ENCODE results near the gene TMEM150B. TPM values are rescaled to one million over a fixed set of nuclear protein-coding genes. Genes with fewer than 3 reads are reported as not detected.
"Not testable (repeated sequence)": the region's sequence is repeated elsewhere in the genome, so short reads cannot be mapped to it uniquely, and the experiment has no call there.

Gene TMEM150B
- total RNA-seq, 3 donors from 2014 or later: 31.6 to 62.1 (median 36.4) TPM

DNA sequence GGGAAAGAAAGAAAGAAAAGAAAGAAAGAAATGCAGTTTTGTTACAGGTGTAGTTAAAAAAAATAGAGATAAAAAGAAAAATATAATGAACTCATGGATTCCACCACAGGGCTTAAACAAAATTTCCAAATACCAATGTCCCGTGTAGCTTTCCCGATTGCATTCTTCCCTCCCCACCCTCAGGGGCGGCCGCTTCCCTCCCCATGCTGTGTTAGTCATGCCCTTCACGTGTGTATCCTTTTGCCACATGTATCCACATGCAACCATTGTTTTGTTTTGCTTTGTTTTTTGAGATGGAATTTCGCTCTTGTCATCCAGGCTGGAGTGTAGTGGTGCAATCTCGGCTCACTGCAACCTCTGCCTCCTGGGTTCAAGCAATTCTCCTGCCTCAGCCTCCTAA lies 11.0 kb upstream of the TMEM150B start:
- peaks cover 20% of the 10 kb centered on the region for H3K4me1 ChIP-seq (ENCODE audit: low read depth)
- ATAC-seq: no peak
- intact Hi-C loops (cut with DNase I, micrococcal nuclease): no loop called here

DNA sequence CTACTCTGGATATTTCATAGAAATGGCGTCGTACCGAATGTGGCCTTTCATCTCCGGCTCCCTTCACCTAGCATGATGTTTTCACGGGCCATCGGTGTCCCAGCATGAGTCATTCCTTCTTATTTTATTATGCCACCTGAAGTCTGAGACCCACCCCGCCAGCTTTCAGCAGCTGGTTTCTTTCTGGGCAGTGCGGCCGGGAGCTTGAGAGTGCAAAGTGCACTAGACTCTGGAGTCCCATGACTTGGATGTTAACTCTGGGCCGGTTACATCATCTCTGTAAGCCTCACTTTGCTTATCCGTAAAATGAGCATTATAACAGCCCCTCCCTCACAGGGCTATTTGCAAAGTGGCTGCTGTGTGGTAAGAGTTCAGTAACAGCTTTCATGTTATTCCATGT lies 8.7 kb upstream of the TMEM150B start:
- TF ChIP-seq, protein P1, sequence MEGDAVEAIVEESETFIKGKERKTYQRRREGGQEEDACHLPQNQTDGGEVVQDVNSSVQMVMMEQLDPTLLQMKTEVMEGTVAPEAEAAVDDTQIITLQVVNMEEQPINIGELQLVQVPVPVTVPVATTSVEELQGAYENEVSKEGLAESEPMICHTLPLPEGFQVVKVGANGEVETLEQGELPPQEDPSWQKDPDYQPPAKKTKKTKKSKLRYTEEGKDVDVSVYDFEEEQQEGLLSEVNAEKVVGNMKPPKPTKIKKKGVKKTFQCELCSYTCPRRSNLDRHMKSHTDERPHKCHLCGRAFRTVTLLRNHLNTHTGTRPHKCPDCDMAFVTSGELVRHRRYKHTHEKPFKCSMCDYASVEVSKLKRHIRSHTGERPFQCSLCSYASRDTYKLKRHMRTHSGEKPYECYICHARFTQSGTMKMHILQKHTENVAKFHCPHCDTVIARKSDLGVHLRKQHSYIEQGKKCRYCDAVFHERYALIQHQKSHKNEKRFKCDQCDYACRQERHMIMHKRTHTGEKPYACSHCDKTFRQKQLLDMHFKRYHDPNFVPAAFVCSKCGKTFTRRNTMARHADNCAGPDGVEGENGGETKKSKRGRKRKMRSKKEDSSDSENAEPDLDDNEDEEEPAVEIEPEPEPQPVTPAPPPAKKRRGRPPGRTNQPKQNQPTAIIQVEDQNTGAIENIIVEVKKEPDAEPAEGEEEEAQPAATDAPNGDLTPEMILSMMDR (IDR thresholded peaks at IDR 0.05): no peak
- ATAC-seq (peak; percentile 93), DNase-seq (peak; percentile 82 to 89 (median 85))
- no peaks in the 10 kb centered on the region for H3K36me3 ChIP-seq (ENCODE audit: low read depth)
- peaks cover 12% of the 10 kb centered on the region for H3K4me1 ChIP-seq (ENCODE audit: low read depth)
- H3K9me3 ChIP-seq: no peaks in the 10 kb centered on the region
- no peak overlapping the region for H3K4me3 ChIP-seq
- intact Hi-C loops (cut with DNase I, micrococcal nuclease): no loop called here

More for the DNA sequence above, 11.0 kb upstream of the TMEM150B start:
- Histone ChIP-seq H3K36me3 (ENCODE audit: low read depth) (peaks cover 7% of the 10 kb centered on the region), H3K4me3 (no peak overlapping the region), H3K9me3 (no peaks in the 10 kb centered on the region)
- DNase-seq: no peak
- TF ChIP-seq, protein P1 (IDR thresholded peaks at IDR 0.05): no peak

DNA sequence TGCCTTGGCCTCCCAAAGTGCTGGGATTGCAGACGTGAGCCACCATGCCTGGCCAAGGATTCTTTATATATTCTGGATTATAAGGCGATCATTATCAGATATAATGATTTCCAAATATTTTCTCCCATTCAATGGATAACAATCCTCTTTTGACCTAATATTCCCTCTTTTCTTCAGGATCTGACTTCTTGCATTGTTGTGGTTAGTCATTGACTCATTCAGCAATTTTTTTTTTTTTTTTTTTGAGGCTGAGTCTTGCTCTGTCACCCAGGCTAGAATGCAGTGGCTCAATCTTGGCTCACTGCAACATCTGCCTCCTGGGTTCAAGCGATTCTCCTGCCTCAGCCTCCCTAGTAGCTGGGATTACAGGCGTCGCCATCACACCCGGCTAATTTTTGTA lies 4.7 kb upstream of the TMEM150B start:
- H3K4me1 ChIP-seq (ENCODE audit: low read depth); H3K4me3 ChIP-seq; ATAC-seq; H3K9me3 ChIP-seq; H3K36me3 ChIP-seq (ENCODE audit: low read depth); intact Hi-C loops (cut with DNase I, micrococcal nuclease); DNase-seq: not testable (repeated sequence)

DNA sequence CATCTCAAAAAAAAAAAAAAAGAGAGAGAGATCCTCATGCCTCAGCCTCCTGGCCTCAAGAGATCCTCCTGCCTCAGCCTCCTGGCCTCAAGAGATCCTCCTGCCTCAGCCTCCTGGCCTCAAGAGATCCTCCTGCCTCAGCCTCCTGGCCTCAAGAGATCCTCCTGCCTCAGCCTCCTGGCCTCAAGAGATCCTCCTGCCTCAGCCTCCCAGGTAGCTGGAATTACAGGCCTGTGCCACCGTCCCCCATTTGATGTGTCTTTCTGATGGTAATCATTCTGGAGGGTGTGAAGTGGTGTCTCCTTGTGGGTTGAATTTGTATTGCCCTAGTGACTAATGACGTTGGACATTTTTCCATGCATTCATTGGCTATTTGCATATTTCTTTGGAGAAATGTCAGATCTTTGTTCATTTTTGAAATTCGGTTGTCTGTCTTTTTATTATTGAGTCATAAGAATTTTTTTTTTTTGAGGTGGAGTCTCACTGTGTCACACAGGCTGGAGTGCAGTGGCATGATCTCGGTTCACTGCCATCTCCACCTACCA lies 3.7 kb upstream of the TMEM150B start:
- intact Hi-C loops (cut with DNase I, micrococcal nuclease); H3K9me3 ChIP-seq; H3K36me3 ChIP-seq (ENCODE audit: low read depth); H3K4me1 ChIP-seq (ENCODE audit: low read depth); DNase-seq; H3K4me3 ChIP-seq; ATAC-seq: not testable (repeated sequence)

GRCh38 chr19:55324662-55325061 lies 479 bp downstream of the TMEM150B start:
- Histone ChIP-seq H3K4me3 (no peak overlapping the region), H3K4me1 (ENCODE audit: low read depth) (peaks cover 9% of the 10 kb centered on the region), H3K9me3 (no peaks in the 10 kb centered on the region), H3K36me3 (ENCODE audit: low read depth) (no peaks in the 10 kb centered on the region)
- DNase-seq (no peak), ATAC-seq (no peak)
- TF ChIP-seq, protein P1 (IDR thresholded peaks at IDR 0.05): no peak
- intact Hi-C loops (cut with DNase I, micrococcal nuclease): no loop called here

GRCh38 chr19:55322204-55322885 lies 2.8 kb downstream of the TMEM150B start:
- DNase-seq (peak; percentile 68 to 80 (median 75)), ATAC-seq (peak; percentile 93)
- Histone ChIP-seq H3K4me1 (ENCODE audit: low read depth) (peaks cover 9% of the 10 kb centered on the region), H3K36me3 (ENCODE audit: low read depth) (no peaks in the 10 kb centered on the region), H3K9me3 (no peaks in the 10 kb centered on the region), H3K4me3 (no peak overlapping the region)
- TF ChIP-seq, protein P1 (IDR thresholded peaks at IDR 0.05): no peak
- intact Hi-C loops (cut with DNase I, micrococcal nuclease): no loop called here
